K562 (cell line): ENCODE data around the gene CLIC5. TPM values are rescaled to one million over a fixed set of nuclear protein-coding genes. Genes with fewer than 3 reads are reported as not detected.

Experiments
- ATAC-seq: fragments of 200-7000 bp; cut with Tn5 transposase; 3 replicates; pipeline ENCODE4 v1.9.1; 2020; ENCODE audit warnings: moderate library complexity
- BruUV-seq: library from RNA; stranded (reverse); fragments of 400-500 nt; replicated peaks from 2 replicates; lab custom pipeline; 2021; lab: Mats Ljungman, UMichigan
- CTCF ChIA-PET: fragments of 300-600 bp; formaldehyde crosslinking; extraction: SDS; loops from one replicate; lab custom pipeline; 2021; ENCODE audit warnings: low intra/inter-chr PET ratio; lab: Yijun Ruan, JAX
- POLR2A ChIA-PET: fragments of 300-600, 350-650 bp; sonication (Branson Sonifier 250); formaldehyde crosslinking; extraction: SDS; loops from one replicate; lab custom pipeline; 2021; ENCODE audit warnings: antibody characterized with exemption, inconsistent platforms; lab: Yijun Ruan, JAX
- DNase-seq, 4 experiments: peaks; one replicate each; pipeline versions ENCODE4 v3.0.0 to v3.0.0-alpha.2; 2011 to 2018; ENCODE audit warnings: low spot score in 3 of 4, mixed read lengths in 3 of 4; ENCODE audit errors: extremely low read depth in 1 of 4
- FAIRE-seq: peaks from 2 replicates; lab custom pipeline; 2011; peaks lifted over from hg19 to GRCh38; lab: Jason Lieb, UNC
- H2AFZ ChIP-seq: 2 replicates; pipeline ENCODE4 v1.6.0; 2011; ENCODE audit warnings: low read depth, low read length, control low read depth, inconsistent platforms
- H3K27ac ChIP-seq: fragments of 200-600 bp; 3 replicates; pipeline ENCODE4 v1.8.0; 2011; ENCODE audit warnings: low read depth, mild to moderate bottlenecking, control low read depth, inconsistent platforms, low read length, moderate library complexity, mixed read lengths; ENCODE audit errors: extremely low read depth
- H3K27me3 ChIP-seq, 2 experiments: fragments of 300-600 bp in 1 of 2; 2 replicates in 1 of 2; 3 replicates in 1 of 2; pipeline versions ENCODE4 v1.6.0 to v1.8.0; 2011; ENCODE audit warnings: inconsistent platforms in 2 of 2, low read length in 2 of 2, mild to moderate bottlenecking in 1 of 2, mixed read lengths in 1 of 2, moderate library complexity in 1 of 2; ENCODE audit not compliant: control insufficient read depth in 2 of 2, insufficient read depth in 2 of 2
- H3K36me3 ChIP-seq: fragments of 300-600 bp; 3 replicates; pipeline ENCODE4 v1.8.0; 2011; ENCODE audit warnings: mild to moderate bottlenecking, low read length, inconsistent platforms; ENCODE audit not compliant: control insufficient read depth, insufficient read depth
- H3K4me1 ChIP-seq, 2 experiments: fragments of 200-600 bp in 1 of 2; replicated peaks in 1 of 2; 2 replicates in 1 of 2; 3 replicates in 1 of 2; pipeline versions ENCODE4 v1.5.1 to v1.8.0; 2011; ENCODE audit warnings: inconsistent platforms in 2 of 2, low read length in 2 of 2, mild to moderate bottlenecking in 1 of 2, mixed read lengths in 1 of 2, moderate library complexity in 1 of 2; ENCODE audit not compliant: control insufficient read depth in 2 of 2, insufficient read depth in 2 of 2
- H3K4me2 ChIP-seq: 2 replicates; pipeline ENCODE4 v1.6.1; 2011; ENCODE audit warnings: low read length, control low read depth, inconsistent platforms, mixed read lengths; ENCODE audit not compliant: insufficient read depth
- H3K4me3 ChIP-seq: fragments of 200-600 bp; sonication (generic), shearing (Covaris generic); 2 replicates; pipeline ENCODE4 v1.5.1; 2016; ENCODE audit warnings: control low read depth, inconsistent platforms
- H3K79me2 ChIP-seq: fragments of 200-600 bp; 3 replicates; pipeline ENCODE4 v1.8.0; 2011; ENCODE audit warnings: low read length, inconsistent platforms; ENCODE audit not compliant: control insufficient read depth, insufficient read depth
- H3K9ac ChIP-seq, 2 experiments: 2 replicates each; pipeline versions ENCODE4 v1.6.0 to v1.6.1; 2011; ENCODE audit warnings: low read depth in 2 of 2, low read length in 2 of 2, control low read depth in 1 of 2, inconsistent platforms in 1 of 2, mild to moderate bottlenecking in 1 of 2, mixed read lengths in 1 of 2; ENCODE audit not compliant: insufficient read depth in 1 of 2
- H3K9me1 ChIP-seq: one replicate; pipeline ENCODE4 v1.6.0; 2011; ENCODE audit warnings: inconsistent platforms, mild to moderate bottlenecking, low read length, moderate library complexity; ENCODE audit not compliant: control insufficient read depth, insufficient read depth
- H3K9me3 ChIP-seq: replicated peaks from 2 replicates; pipeline ENCODE4 v1.5.1; 2011; ENCODE audit warnings: low read depth, low read length, inconsistent platforms; ENCODE audit not compliant: control insufficient read depth, insufficient read depth
- H4K20me1 ChIP-seq: replicated peaks from 2 replicates; pipeline ENCODE4 v1.6.1; 2011; ENCODE audit warnings: low read length, inconsistent platforms, mixed read lengths; ENCODE audit not compliant: control insufficient read depth, insufficient read depth
- ARID2 ChIP-seq: fragments of 450-650 bp; IDR thresholded peaks from 2 replicates; pipeline ENCODE4 v1.6.1; 2017; ENCODE audit warnings: antibody characterized with exemption, mild to moderate bottlenecking
- FOXA1 ChIP-seq: fragments of 450-650 bp; IDR thresholded peaks from 2 replicates; pipeline ENCODE4 v1.6.1; 2016; ENCODE audit warnings: mild to moderate bottlenecking, borderline replicate concordance
- HBP1 ChIP-seq: fragments of 450-650 bp; formaldehyde crosslinking; IDR thresholded peaks from 2 replicates; pipeline ENCODE4 v1.4.0; 2022; ENCODE audit warnings: missing genetic modification characterization
- HINFP ChIP-seq: fragments of 450-650 bp; conservative IDR thresholded peaks from 2 replicates; pipeline ENCODE4 v1.6.1; 2016; ENCODE audit warnings: missing genetic modification characterization, low read depth, mild to moderate bottlenecking, control low read depth, missing compliant biosample characterization
- MAFG ChIP-seq: fragments of 450-650 bp; conservative IDR thresholded peaks from 2 replicates; pipeline ENCODE4 v1.6.1; 2016; ENCODE audit warnings: missing genetic modification characterization, missing compliant biosample characterization
- MAX ChIP-seq: sonication (generic); formaldehyde crosslinking; IDR thresholded peaks from 2 replicates; pipeline ENCODE4 v1.9.0; 2022; ENCODE audit warnings: mild to moderate bottlenecking, missing genetic modification reagents
- MLLT1 ChIP-seq, 2 experiments: fragments of 450-650 bp; IDR thresholded peaks; 2 replicates each; pipeline ENCODE4 v1.6.1; 2016
- SMARCA4 ChIP-seq: fragments of 450-650 bp; IDR thresholded peaks from 2 replicates; pipeline ENCODE4 v1.6.1; 2016
- SPI1 ChIP-seq: IDR thresholded peaks from 2 replicates; pipeline ENCODE4 v1.6.1; 2011; ENCODE audit warnings: low read depth, low read length, control low read depth, borderline replicate concordance
- TCFL5 ChIP-seq: fragments of 250-450 bp; sonication (Bioruptor Pico); conservative IDR thresholded peaks from 2 replicates; pipeline ENCODE4 v1.6.1; 2021; ENCODE audit warnings: mild to moderate bottlenecking, moderate library complexity, matching md5 sums
- ZFPM2 ChIP-seq: fragments of 250-450 bp; sonication (Bioruptor Pico); IDR thresholded peaks from 2 replicates; pipeline ENCODE4 v1.5.1; 2022; ENCODE audit warnings: mild to moderate bottlenecking
- ZNF511 ChIP-seq: sonication (generic); formaldehyde crosslinking; IDR thresholded peaks from 2 replicates; pipeline ENCODE4 v1.8.0; 2022; ENCODE audit warnings: mild to moderate bottlenecking, missing genetic modification reagents
- WGBS: fragments of 100-300 bp; shearing (Covaris generic); methylation state at CpG from one replicate; pipeline ENCODE4 v1.1.6; 2016; ENCODE audit warnings: low coverage, mixed read lengths; ENCODE audit not compliant: insufficient coverage; ENCODE audit errors: missing lambda C conversion rate; 5-methylcytosine and 5-hydroxymethylcytosine counted together
- in situ Hi-C: fragments of 300-500 bp; cut with MboI; formaldehyde crosslinking; loops from 4 replicates; pipeline ENCODE4 v1.15.0; 2018; ENCODE audit warnings: inconsistent platforms, mixed read lengths
- intact Hi-C: fragments of 100-400 bp; cut with micrococcal nuclease; formaldehyde crosslinking; loops from 2 replicates; pipeline ENCODE4 v1.14.2; 2022
- polyA plus RNA-seq, 8 experiments: library from polyadenylated mRNA; depleted of rRNA in 4 of 8; stranded (reverse) in 5 of 8; unstranded in 3 of 8; fragments of >200 nt; fragmentation: Nextera tagmentation in 2 of 8; fragmentation: Illumina TruSeq in 1 of 8; extraction: Ambion mirVana in 2 of 8; extraction: Trizol in 1 of 8; gene quantifications; 2 replicates each; pipeline versions ENCODE4 v1.2.1 to v1.2.3, GENCODE V29; 2011 to 2014; ENCODE audit warnings: inconsistent platforms in 1 of 8, missing spikeins in 1 of 8
- total RNA-seq, 7 experiments: library from RNA; depleted of rRNA in 6 of 7; stranded (reverse); fragments of >200 nt in 6 of 7; fragmentation: Illumina TruSeq in 2 of 7; extraction: Trizol in 2 of 7; gene quantifications; 2 replicates each; pipeline versions ENCODE4 v1.2.1 to v1.2.3, GENCODE V29; 2011 to 2021; ENCODE audit warnings: low replicate concordance in 1 of 7

Gene CLIC5
- total and polyA plus RNA-seq, 9 of the 15 experiments (the other 6 are each of a cell fraction or from before 2014, with no cell fraction given) = 0.31 TPM; not detected in 8

- intact Hi-C loops = loop anchor here (10.0 kb wide), 1 partner anchor 283 kb away; no protein-coding TSS in a partner anchor
- WGBS = 0% methylated on average over 9 of the region's 9 CpGs
- peaks cover 0 to 7% of the 10 kb centered on the region in 2 experiments; a peak in 2 of 5 replicates for H3K27me3 ChIP-seq
- ATAC-seq (no peak), FAIRE-seq (no peak), DNase-seq (no peak)
- no peak overlapping the region for H3K27ac ChIP-seq
- no peaks in the 10 kb centered on the region for H3K79me2 ChIP-seq
- no TSS peak for BruUV-seq
- TF ChIP-seq ZFPM2 (CRISPR knock-in tag) (no peak), SPI1 (no peak), MLLT1 (IDR thresholded peaks at IDR 0.05) (no peak), HBP1 (no peak), HINFP (no peak), TCFL5 (CRISPR knock-in tag) (no peak), SMARCA4 (no peak), MAX (CRISPR knock-in tag) (no peak), FOXA1 (no peak), ZNF511 (CRISPR knock-in tag) (no peak), ARID2 (no peak), MAFG (tag) (no peak)
- H3K9me3 ChIP-seq = no peaks in the 10 kb centered on the region
- ChIA-PET POLR2A (interaction anchor here (0.9 kb wide), 1 partner anchor 1453 kb away, joined by 3 read pairs; no protein-coding TSS in a partner anchor), CTCF (no interaction called here)
- no peak overlapping the region for H2AFZ ChIP-seq
- in situ Hi-C loops = loop anchor here (10.0 kb wide), 1 partner anchor 1273 kb away; no protein-coding TSS in a partner anchor
- H3K36me3 ChIP-seq = no peaks in the 10 kb centered on the region
- no peak overlapping the region for H3K4me3 ChIP-seq
- H3K4me2 ChIP-seq = no peak overlapping the region
- peaks cover 0 to 2% of the 10 kb centered on the region in 2 experiments; a peak in 1 of 5 replicates for H3K4me1 ChIP-seq
- H3K9me1 ChIP-seq = no peaks in the 10 kb centered on the region
- no peak overlapping the region for H3K9ac ChIP-seq
- 0 out of 2 replicates have a peak, but pooled peaks cover 3% of the 10 kb centered on the region for H4K20me1 ChIP-seq
Measured at GRCh38 chr6:45927421-45928320, 88.0 kb downstream of the CLIC5 start.
